NCI-H226 (cell line): Measurements from ENCODE around the gene PPM1M.
A peak's percentile ranks its signal among the peaks of the same experiment; 100 is the strongest.

ENCODE experiments used
- DNase-seq: peaks from one replicate; pipeline ENCODE4 v3.0.0-alpha.2; 2015

Gene PPM1M

DNA sequence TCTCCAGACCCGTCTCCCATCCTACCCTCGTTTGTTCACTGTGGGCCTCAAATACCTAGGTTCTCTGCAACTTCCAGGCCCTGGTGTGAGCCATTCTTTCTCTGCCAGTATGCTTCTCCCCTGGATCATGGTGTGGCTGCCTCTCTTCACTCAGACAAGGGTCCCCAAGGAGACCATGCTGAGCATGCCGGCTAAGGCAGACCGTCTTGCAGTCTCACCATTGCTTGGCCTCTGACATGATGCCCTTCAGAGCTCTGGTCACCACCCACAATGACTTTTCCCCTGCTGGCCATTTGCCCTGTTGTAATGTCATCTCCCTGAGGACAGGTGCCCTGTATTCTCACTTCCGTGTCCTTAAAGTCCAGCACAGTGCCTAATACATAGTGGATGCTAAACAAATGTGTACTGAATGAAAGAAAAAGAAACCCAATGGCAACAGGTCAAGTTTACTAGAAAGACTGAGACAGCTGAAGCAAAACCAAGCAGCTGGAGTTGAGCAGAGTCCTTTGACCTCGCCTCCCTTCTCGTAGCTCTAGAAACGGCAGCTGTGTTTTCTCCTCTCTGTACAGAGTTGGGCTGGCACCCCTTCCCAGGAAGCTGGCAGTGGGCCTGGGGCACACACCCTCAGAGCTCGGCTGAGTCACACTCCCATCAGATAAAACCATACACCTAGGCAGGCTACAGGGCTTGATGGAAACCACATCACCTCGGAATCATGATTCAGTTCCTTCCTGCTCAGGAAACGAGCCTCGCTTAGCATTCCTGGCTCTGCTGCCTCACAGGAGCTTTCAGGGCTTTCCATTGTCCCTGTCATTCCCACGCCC is 28.8 kb upstream of the PPM1M start:
- DNase-seq, result peak; percentile 97

DNA sequence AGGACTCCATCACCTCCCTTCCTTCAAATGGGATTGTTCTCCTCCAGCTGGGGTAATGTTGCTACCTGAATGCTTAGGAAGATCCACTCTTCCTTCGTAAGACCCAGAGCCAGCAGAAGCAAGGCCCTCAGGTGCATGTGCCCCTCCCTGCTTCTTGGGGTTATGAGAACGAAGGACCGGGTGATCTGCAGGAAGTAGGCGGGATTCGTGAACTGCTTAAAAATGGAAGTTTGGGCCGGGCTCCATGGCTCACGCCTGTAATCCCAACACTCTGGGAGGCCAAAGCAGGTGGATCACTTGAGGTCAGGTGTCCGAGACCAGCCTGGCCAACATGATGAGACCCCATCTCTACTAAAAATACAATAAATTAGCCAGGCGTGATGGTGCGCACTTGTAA is 28.2 kb upstream of the PPM1M start:
- DNase-seq, result no peak

DNA sequence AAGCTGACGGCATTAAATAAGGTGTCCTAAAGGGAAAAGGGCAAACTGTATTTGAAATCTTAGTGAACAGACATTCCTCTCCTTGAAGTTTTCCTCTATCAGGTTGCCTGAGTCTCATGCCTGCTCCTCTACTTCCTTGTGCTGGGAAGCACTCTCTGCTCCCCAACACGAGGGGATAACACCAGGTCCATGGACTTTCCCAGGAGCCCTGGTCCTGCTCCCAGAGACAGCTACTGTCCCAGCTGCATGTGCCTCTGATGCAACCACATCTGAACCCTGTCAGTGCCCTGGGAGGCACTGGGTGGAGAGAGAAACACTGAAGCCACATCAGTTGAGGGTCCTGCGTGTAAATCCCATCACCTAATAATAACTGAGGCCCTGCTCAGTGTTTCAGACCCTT is 27.5 kb upstream of the PPM1M start:
- DNase-seq, result no peak

DNA sequence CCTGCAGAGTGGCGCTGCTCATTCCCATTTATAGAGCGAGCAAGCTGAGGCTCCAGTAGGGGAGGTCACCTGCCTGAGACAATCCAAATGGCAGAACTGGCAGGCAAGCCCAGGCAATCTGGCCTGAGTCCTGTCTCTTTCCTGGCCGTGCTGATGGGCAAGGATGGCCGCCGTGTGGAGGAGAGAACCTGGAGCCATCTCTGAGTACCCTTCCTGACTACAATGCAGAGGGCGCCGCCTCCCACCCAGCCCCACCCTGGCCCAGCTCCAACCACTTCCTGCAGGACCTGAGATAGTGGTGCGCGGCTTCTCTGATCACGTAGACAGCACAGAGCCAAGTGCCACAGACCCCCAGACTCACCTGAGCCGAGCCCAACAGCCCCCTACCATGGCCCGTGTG is 27.1 kb upstream of the PPM1M start:
- DNase-seq, result no peak

- no peak for DNase-seq
Observed at GRCh38 chr3:52218937-52219650, 26.5 kb upstream of the PPM1M start.

DNA sequence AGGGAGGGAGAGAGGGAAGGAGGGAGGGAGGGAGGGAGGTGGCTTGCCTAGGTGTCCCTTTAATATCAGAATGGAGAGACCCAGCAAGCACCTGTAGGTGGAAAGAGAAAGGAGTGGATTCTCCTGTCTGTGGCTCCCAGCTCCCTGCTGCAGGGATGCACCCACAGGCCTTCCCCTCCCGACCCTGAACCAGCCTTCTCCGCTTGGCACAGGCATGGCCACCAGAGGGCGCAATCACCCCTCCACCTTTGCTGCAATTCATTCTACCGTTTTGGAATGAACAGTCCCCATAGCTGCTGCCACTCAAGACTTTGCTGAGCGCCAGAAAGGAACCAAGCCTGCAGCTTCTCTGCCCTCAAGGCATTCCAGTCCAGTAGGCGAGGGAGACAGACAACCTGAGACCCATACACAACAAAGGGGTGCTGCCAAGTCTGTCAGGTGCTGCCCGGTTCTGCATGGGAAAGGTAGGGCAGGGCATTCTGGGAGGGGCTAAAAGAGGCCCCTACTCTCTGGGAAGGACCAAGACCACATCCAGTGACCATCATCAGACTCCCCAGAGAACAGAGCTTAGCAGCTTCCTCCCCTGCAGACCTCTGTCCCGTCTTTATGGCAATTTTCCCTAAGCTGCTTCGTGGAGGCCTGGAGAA is 25.1 kb upstream of the PPM1M start:
- peak; percentile 56 for DNase-seq

DNA sequence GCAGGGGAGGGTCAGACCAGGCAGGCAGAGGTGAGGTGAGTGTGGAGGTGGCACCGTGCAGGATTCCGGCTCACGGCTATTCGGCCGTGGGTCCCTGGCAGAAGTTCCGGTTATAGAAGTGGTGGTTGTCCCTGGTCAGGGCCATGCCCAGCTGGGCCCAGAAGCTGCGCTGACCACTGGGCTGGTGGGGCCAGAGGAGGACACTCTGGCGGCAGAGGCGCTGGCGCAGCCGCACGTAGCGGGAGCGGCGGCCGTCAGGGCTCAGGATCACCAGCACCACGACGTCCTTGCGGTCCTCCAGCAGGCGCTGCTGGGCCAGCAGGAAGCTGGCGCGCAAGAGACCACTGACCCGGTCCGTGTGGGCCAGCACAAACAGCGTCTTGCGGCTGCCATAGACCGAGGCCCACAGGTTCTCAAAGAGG is 24.4 kb upstream of the PPM1M start:
- no peak for DNase-seq

DNA sequence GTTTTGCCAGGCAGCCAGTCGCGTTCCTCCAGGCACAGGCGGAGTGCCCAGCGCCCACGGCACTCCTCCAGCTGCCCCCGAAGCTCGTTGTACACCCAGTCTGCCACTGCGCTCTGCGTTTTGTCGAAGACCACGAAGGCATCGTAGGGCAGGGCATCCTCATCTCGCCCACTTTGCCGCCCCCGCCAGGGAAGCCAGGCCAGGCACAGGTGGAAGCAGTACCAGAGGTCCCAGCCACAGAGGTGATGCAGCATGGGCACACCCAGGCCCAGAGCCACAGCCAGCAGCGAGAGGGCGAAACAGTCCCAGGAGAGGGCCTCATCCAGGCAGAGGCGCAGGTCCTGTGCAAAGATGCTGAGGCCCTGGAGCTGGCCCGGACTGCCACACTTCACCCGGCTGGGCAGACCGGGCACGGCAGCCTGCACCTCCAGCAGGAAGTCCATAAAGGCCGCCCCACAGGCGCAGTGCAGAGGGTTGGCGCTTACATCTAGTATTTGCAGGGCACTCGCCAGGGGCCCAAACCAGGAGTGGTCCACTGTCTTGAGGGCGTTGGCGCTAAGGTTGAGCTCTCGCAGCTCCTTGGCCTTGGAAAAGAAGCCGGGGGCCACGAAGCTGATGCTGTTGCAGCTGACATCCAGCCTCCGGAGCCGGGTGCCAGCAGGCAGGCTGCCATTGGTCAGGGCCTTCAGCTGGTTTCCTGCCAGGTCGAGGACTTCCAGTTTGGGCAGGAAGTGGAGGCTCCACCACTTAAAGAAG is 23.8 kb upstream of the PPM1M start:
- DNase-seq, result no peak

GRCh38 chr3:52222319-52223221 is 23.0 kb upstream of the PPM1M start:
- DNase-seq, result no peak

DNA sequence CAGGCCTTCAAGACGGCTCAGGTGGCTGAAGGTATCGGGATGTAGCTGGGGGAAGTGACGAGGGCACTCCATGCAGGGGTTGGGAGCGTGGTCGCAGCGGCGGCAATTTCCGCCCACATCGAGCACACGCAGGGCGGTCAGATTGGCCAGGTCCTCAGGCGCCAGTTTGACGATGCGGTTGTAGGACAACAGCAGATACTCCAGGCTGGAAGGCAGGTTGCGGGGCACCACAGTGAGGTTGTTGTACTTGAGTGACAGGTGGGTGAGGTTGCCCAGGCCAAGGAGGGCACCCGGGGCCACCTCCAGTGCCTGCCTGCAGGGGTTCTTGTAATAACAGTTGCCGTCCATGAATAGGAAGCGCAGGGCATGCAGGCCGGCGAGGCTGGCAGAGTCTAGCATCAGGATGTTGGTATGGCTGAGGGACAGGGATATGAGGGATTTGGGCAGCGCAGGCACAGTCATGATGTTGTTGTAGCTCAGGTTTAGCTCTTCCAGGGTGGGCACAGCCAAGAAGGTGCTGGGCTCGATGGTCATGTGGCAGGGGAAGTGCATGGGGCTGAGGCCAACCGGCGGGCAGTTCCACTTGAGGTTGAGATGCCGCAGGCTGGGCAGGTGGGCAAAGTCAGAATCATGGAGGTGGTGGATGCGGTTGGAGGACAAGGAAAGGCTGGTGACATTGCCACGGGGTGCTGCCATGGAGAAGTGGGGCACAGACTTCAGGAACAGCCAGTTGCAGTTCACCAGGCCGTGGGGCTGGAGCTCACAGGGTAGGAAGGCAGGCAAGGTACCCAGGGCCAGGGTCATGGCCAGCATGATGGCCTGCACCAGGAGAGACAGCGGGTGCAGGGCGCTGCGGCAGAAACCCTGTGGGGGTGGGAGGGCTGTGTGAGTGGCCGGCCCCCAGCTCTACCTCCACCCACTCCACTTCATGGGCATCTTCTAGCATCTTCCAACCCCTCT is 21.8 kb upstream of the PPM1M start:
- DNase-seq, result no peak

GRCh38 chr3:52225452-52226228 is 19.9 kb upstream of the PPM1M start, which contains the start of gene TLR9:
TLR9 (minus strand) TSS chr3:52225645; CDS start chr3:52225529, 116 bp downstream.
- DNase-seq, result no peak

GRCh38 chr3:52226229-52226817 is 19.2 kb upstream of the PPM1M start:
- DNase-seq, result no peak

DNA sequence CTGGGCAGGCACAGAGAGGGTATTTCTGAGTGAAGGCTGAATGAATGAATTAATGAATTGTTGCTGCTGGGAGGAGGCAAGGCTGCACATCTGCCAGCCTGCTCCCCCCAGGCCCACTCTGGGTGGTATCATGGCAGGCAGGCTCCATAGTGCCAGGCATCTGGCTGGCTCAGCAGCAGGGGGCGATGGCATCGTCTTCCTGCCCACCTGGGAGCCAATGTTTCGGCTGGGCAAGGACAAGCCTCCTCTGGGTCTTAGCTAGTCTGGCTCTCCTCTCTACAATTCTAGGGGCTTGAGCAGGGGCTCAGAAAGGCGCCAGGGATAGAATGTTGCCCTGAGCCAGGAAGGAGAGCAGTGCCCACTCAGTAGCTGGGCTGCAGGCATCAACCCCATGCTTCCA is 18.4 kb upstream of the PPM1M start:
- no peak for DNase-seq

DNA sequence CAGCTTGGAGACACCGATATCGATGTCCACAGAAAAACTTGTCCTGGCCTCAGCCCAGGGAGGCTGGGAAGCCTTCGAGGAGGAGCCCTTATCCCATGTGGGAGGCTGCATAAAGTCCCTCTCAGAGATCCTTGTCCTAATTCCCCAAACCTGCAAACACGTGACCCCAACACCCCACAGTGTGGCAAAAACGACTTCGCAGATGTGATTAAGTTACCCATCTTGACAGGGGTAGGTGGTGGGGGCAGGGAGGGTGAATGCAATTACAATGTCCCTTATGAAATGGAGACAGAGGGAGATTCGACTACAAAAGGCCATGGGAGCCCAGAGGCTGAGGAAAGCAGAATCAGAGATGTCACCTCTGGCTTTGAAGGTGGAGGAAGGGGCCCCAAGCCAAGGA is 17.8 kb upstream of the PPM1M start:
- no peak for DNase-seq

DNA sequence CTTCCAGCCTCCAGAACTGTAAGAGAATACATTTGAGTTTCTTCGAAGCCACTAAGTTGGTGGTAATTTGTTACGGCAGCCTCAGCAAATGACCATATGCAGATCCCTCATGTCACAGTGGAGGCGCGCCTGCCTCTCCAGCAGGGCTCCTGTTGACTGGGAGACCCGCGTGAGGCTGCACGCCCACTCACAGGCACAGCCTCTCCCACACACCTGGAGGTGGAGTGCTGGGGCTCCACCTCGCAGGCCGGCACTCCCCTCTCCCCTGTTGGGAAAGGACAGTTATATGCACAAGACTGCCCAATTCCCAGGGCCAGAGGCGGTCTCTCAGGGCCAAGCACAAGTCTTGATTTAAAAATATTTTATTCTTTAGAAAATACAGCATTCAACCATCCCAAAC is 17.3 kb upstream of the PPM1M start:
- DNase-seq, result no peak

- no peak for DNase-seq
Observed at GRCh38 chr3:52228751-52229291, 16.7 kb upstream of the PPM1M start.

GRCh38 chr3:52229656-52230055 is 15.9 kb upstream of the PPM1M start:
- no peak for DNase-seq

- DNase-seq, result no peak
Observed at GRCh38 chr3:52230461-52230860, 15.1 kb upstream of the PPM1M start.

DNA sequence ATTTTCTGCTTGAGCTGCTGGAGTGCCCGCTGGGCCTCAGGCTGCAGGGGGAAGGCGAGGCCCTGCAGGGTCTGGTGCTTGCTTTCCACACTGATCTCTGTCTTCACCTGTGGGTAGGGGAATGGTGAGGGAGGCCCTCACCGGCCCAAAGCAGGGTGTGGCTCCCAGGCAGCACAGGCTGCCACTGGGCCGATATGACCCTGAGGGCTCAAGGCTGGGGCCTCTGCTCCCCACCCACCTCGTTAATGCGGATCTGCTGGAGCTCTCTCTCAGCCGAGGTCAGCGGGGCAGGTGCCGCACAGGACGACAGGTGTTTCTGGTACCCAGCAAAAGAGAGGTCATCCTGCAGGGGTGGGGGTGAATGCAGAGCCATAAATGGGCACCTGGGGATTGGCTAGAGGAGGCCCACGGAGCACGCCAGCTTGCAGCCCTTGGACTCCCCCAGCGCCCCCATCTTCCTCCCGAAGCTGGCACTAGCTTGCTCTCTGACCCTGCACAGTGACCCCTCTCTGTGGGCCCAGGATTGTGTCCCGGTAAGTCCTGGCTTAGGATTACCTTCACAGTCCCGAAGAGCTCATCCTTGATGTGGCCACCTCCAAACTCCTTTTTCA is 14.6 kb upstream of the PPM1M start:
- no peak for DNase-seq
